ENCODE results near the gene BRAF.

GRCh38 chr7:140752533-140752932 lies 172.2 kb downstream of the BRAF start:
- TF ChIP-seq POLR2A (IDR thresholded peaks at IDR 0.05; ENCODE audit: low read depth, low read length) (no peak), POLR2AphosphoS5 (IDR thresholded peaks at IDR 0.05; ENCODE audit: low read depth, low read length) (no peak)
